Mesenchymal stem cell (in vitro differentiated cells and primary cell): Measurements from ENCODE around the gene CABCOCO1.

ENCODE experiments used
- DNase-seq: peaks from one replicate; pipeline ENCODE4 v3.0.0-alpha.2; 2013
- H2AFZ ChIP-seq: one replicate; pipeline ENCODE4 v1.6.1; 2013; ENCODE audit warnings: low read depth, mild to moderate bottlenecking, control low read depth, inconsistent platforms, low read length, moderate library complexity
- H2AK5ac ChIP-seq: 2 replicates; pipeline ENCODE4 v1.6.1; 2013; ENCODE audit warnings: low read length, moderate library complexity, mild to moderate bottlenecking, inconsistent platforms; ENCODE audit not compliant: severe bottlenecking
- H2BK120ac ChIP-seq: one replicate; pipeline ENCODE4 v1.6.1; 2013; ENCODE audit warnings: low read depth, mild to moderate bottlenecking, inconsistent platforms, low read length, moderate library complexity
- H2BK12ac ChIP-seq, 2 experiments: one replicate each; pipeline ENCODE4 v1.6.1; 2013; ENCODE audit warnings: inconsistent platforms in 2 of 2, low read length in 2 of 2, mild to moderate bottlenecking in 2 of 2, moderate library complexity in 2 of 2, control low read depth in 1 of 2
- H2BK15ac ChIP-seq: one replicate; pipeline ENCODE4 v1.6.1; 2013; ENCODE audit warnings: mild to moderate bottlenecking, low read depth, inconsistent platforms; ENCODE audit not compliant: poor library complexity, severe bottlenecking
- H2BK5ac ChIP-seq: 2 replicates; pipeline ENCODE4 v1.6.1; 2013; ENCODE audit warnings: low read depth, mild to moderate bottlenecking, low read length, control low read depth, inconsistent platforms; ENCODE audit not compliant: poor library complexity, severe bottlenecking
- H3K14ac ChIP-seq, 2 experiments: one replicate each; pipeline ENCODE4 v1.6.1; 2013; ENCODE audit warnings: inconsistent platforms in 2 of 2, low read length in 2 of 2, control low read depth in 1 of 2, mild to moderate bottlenecking in 1 of 2, moderate library complexity in 1 of 2
- H3K18ac ChIP-seq, 2 experiments: one replicate each; pipeline ENCODE4 v1.6.1; 2013; ENCODE audit warnings: inconsistent platforms in 2 of 2, low read length in 2 of 2, control low read depth in 1 of 2, low read depth in 1 of 2, mild to moderate bottlenecking in 1 of 2
- H3K23ac ChIP-seq, 2 experiments: one replicate each; pipeline ENCODE4 v1.6.1; 2013; ENCODE audit warnings: inconsistent platforms in 2 of 2, low read length in 2 of 2, mild to moderate bottlenecking in 2 of 2, moderate library complexity in 2 of 2, control low read depth in 1 of 2
- H3K27ac ChIP-seq: 2 replicates; pipeline ENCODE4 v1.5.1; 2013; ENCODE audit warnings: mild to moderate bottlenecking, moderate library complexity, low read length, control low read depth, inconsistent platforms; ENCODE audit not compliant: poor library complexity, severe bottlenecking
- H3K27me3 ChIP-seq, 2 experiments: 2 replicates each; pipeline versions ENCODE4 v1.6.1 to v1.7.0; 2013; ENCODE audit warnings: low read length in 2 of 2, mild to moderate bottlenecking in 2 of 2, moderate library complexity in 2 of 2, control low read depth in 1 of 2, inconsistent platforms in 1 of 2; ENCODE audit not compliant: control insufficient read depth in 1 of 2, insufficient read depth in 1 of 2
- H3K36me3 ChIP-seq, 2 experiments: 2 replicates each; pipeline versions ENCODE4 v1.6.1 to v1.7.0; 2013; ENCODE audit warnings: low read length in 2 of 2, control low read depth in 1 of 2, inconsistent platforms in 1 of 2, low read depth in 1 of 2, mild to moderate bottlenecking in 1 of 2; ENCODE audit not compliant: insufficient read depth in 2 of 2, control insufficient read depth in 1 of 2
- H3K4ac ChIP-seq, 2 experiments: one replicate each; pipeline ENCODE4 v1.6.1; 2013; ENCODE audit warnings: inconsistent platforms in 2 of 2, low read length in 2 of 2, mild to moderate bottlenecking in 2 of 2, moderate library complexity in 2 of 2, control low read depth in 1 of 2, low read depth in 1 of 2
- H3K4me1 ChIP-seq: 2 replicates; pipeline ENCODE4 v1.6.1; 2013; ENCODE audit warnings: low read depth, low read length, control low read depth; ENCODE audit not compliant: control insufficient read depth, insufficient read depth
- H3K4me2 ChIP-seq: 2 replicates; pipeline ENCODE4 v1.6.1; 2013; ENCODE audit warnings: low read length, mild to moderate bottlenecking, inconsistent platforms; ENCODE audit not compliant: poor library complexity, severe bottlenecking
- H3K4me3 ChIP-seq, 2 experiments: 2 replicates each; pipeline versions ENCODE4 v1.5.1 to v1.7.0; 2013; ENCODE audit warnings: low read length in 2 of 2, mild to moderate bottlenecking in 2 of 2, control low read depth in 1 of 2, low read depth in 1 of 2; ENCODE audit not compliant: insufficient read depth in 1 of 2
- H3K79me1 ChIP-seq: replicated peaks from 2 replicates; pipeline ENCODE4 v1.6.1; 2013; ENCODE audit warnings: mild to moderate bottlenecking, control low read depth, low read length, inconsistent platforms; ENCODE audit not compliant: poor library complexity, severe bottlenecking
- H3K9ac ChIP-seq: 2 replicates; pipeline ENCODE4 v1.7.0; 2013; ENCODE audit warnings: mild to moderate bottlenecking, low read length, moderate library complexity
- H3K9me3 ChIP-seq: 2 replicates; pipeline ENCODE4 v1.7.0; 2013; ENCODE audit warnings: mild to moderate bottlenecking, low read length; ENCODE audit not compliant: control insufficient read depth
- H4K8ac ChIP-seq: one replicate; pipeline ENCODE4 v1.6.1; 2013; ENCODE audit warnings: inconsistent platforms, mild to moderate bottlenecking, low read length, moderate library complexity
- H4K91ac ChIP-seq: one replicate; pipeline ENCODE4 v1.6.1; 2013; ENCODE audit warnings: mild to moderate bottlenecking, low read length, inconsistent platforms
- WGBS: methylation state at CpG from one replicate; pipeline ENCODE4 v1.1.7; 2013; ENCODE audit warnings: mixed read lengths; 5-methylcytosine and 5-hydroxymethylcytosine counted together

Gene CABCOCO1

DNA sequence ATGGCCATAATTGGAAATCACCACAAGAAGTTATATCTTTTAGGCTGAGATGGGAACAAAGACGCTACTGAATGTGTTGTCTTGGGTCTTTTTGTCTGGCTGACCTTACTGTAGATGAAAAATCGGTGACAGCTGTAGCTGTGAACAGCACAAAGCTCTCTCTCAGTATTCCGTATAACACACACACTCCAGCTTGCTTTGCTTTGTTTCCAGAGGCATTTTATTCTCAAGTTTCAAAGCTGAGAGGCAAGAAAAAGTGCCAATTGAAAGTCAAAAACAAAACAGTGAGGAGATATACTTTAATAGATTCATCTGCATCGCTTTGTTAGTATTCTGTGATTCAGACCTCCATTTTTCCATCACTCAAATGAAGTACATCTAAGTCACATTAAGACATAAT is 39.6 kb upstream of the CABCOCO1 start:
- Histone ChIP-seq H3K36me3 (no peaks in the 10 kb centered on the region), H3K18ac (no peak overlapping the region), H3K4me1 (no peaks in the 10 kb centered on the region), H2BK15ac (no peak overlapping the region), H2BK5ac (no peak overlapping the region), H3K4me3 (no peak overlapping the region), H2AK5ac (no peak overlapping the region), H3K9ac (no peak overlapping the region), H4K8ac (no peak overlapping the region), H3K9me3 (no peaks in the 10 kb centered on the region), H2BK120ac (no peak overlapping the region), H2AFZ (no peak overlapping the region), H2BK12ac (no peak overlapping the region), H3K27ac (peak overlapping the region; percentile 35), H3K14ac (no peak overlapping the region), H3K4ac (no peak overlapping the region), H3K79me1 (no peaks in the 10 kb centered on the region), H3K23ac (no peak overlapping the region), H3K27me3 (no peaks in the 10 kb centered on the region), H3K4me2 (no peak overlapping the region), H4K91ac (no peak overlapping the region)
- WGBS: 77% methylated on average over 3 of the region's 4 CpGs
- no peak for DNase-seq

DNA sequence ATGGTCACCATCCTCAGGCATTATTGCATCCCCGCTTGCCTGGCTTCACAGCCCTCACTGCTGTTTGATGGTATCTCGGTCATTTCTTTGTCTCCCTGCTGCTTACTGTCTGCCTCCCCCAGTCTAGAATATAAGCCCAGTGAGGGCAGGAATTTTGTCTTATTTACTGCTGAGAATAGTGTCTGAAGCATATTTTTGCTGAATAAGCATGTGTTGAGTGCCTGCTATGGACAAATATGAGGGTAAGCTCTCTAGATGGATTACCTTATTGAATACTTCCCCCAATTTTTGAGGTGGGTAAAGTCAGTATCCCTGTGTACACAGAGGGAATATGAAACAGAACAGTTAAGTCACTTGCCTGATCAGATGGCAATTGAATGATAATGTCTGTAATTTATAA is 36.5 kb upstream of the CABCOCO1 start:
- WGBS: 100% methylated on average over 2 of the region's 2 CpGs
- no peak overlapping the region for H3K4ac ChIP-seq
- no peaks in the 10 kb centered on the region for H3K9me3 ChIP-seq
- peaks cover 5% of the 10 kb centered on the region for H3K4me1 ChIP-seq
- no peak overlapping the region for H2BK15ac ChIP-seq
- no peak overlapping the region for H2AK5ac ChIP-seq
- no peak overlapping the region for H3K4me2 ChIP-seq
- H3K4me3 ChIP-seq: no peak overlapping the region
- H3K36me3 ChIP-seq: no peaks in the 10 kb centered on the region
- H2BK5ac ChIP-seq: no peak overlapping the region
- H2BK12ac ChIP-seq: no peak overlapping the region
- H3K79me1 ChIP-seq: no peaks in the 10 kb centered on the region
- H3K14ac ChIP-seq: no peak overlapping the region
- H3K23ac ChIP-seq: no peak overlapping the region
- DNase-seq: no peak
- H3K18ac ChIP-seq: no peak overlapping the region
- H3K27ac ChIP-seq: no peak overlapping the region
- H3K27me3 ChIP-seq: no peaks in the 10 kb centered on the region
- no peak overlapping the region for H4K8ac ChIP-seq
- H2BK120ac ChIP-seq: no peak overlapping the region
- no peak overlapping the region for H3K9ac ChIP-seq
- H4K91ac ChIP-seq: no peak overlapping the region
- H2AFZ ChIP-seq: no peak overlapping the region

DNA sequence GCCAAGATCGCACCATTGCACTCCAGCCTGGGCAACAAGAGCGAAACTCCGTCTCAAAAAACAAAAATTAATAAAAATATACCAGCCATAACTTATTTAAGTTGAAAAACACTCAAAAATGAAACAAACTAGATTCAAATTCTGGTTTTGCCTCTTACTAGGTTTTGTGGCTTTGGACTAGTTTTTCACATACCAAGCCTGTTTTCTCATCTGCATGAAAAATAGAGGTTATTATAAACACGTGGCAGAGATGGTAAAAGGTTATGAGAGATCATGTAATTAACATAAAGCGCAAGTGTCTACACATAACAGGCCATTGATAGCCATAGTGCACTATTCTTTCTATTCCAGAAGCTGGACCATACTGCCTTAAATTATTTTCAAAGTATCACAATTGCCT is 35.5 kb upstream of the CABCOCO1 start:
- Histone ChIP-seq H2AFZ (no peak overlapping the region), H2BK12ac (no peak overlapping the region), H3K9me3 (no peaks in the 10 kb centered on the region), H2BK15ac (no peak overlapping the region), H3K79me1 (no peaks in the 10 kb centered on the region), H3K23ac (no peak overlapping the region), H3K27me3 (no peaks in the 10 kb centered on the region), H2BK120ac (no peak overlapping the region), H3K14ac (no peak overlapping the region), H3K9ac (no peak overlapping the region), H3K27ac (peak overlapping the region; percentile 28), H3K4me1 (peaks cover 5% of the 10 kb centered on the region), H3K4me2 (no peak overlapping the region), H4K8ac (no peak overlapping the region), H3K4ac (no peak overlapping the region), H2BK5ac (no peak overlapping the region), H3K18ac (no peak overlapping the region), H4K91ac (no peak overlapping the region), H3K36me3 (no peaks in the 10 kb centered on the region), H3K4me3 (no peak overlapping the region), H2AK5ac (no peak overlapping the region)
- no peak for DNase-seq
- 86% methylated on average over 4 of the region's 5 CpGs for WGBS

DNA sequence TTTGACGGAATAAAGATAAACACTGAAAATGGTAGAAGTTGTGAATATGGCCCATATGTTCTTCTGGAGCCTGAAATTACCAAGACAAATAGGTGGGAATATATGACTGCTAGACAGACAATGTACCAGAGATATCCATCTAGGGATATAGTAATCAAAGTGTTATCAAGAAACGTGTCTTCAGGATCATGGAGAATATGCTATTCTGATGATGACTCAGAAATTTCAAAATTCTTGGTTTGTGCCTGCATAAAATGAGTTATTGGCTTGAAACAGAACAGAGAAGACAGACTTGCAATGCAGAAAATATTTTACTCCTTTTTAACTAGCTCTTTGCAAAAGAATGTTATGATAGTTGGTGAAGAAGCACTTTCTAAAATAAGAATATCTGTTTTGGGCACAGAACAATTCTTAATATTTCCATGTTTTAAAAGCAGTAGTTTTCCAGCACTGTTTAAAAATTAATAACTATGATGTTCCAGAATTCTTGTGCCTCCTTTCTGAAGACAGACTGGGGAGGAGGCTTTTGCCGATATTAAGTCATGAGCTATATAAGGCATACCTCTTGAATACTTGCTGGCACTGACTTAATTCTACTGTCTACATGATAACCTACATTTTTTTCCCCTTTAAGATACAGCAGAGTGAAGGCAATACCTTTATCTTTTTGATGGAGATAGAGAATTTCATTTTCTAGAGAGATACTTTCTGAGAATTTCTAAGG is 34.4 kb upstream of the CABCOCO1 start:
- no peaks in the 10 kb centered on the region for H3K79me1 ChIP-seq
- H2BK12ac ChIP-seq: no peak overlapping the region
- no peak overlapping the region for H2BK120ac ChIP-seq
- no peak overlapping the region for H4K8ac ChIP-seq
- no peak overlapping the region for H2BK5ac ChIP-seq
- no peak overlapping the region for H2AFZ ChIP-seq
- peak; percentile 50 for DNase-seq
- 39% methylated on average over 2 of the region's 3 CpGs for WGBS
- no peak overlapping the region for H3K14ac ChIP-seq
- H4K91ac ChIP-seq: no peak overlapping the region
- H3K4me3 ChIP-seq: peak overlapping the region in 1 of 2 experiments; percentile 24
- peak overlapping the region; percentile 55 for H3K9ac ChIP-seq
- H3K36me3 ChIP-seq: no peaks in the 10 kb centered on the region
- H3K23ac ChIP-seq: no peak overlapping the region
- H3K18ac ChIP-seq: no peak overlapping the region
- H3K4ac ChIP-seq: no peak overlapping the region
- no peak overlapping the region for H2AK5ac ChIP-seq
- peak overlapping the region; percentile 63 for H3K27ac ChIP-seq
- no peaks in the 10 kb centered on the region for H3K9me3 ChIP-seq
- no peak overlapping the region for H2BK15ac ChIP-seq
- peaks cover 6% of the 10 kb centered on the region for H3K4me1 ChIP-seq
- H3K27me3 ChIP-seq: no peaks in the 10 kb centered on the region
- H3K4me2 ChIP-seq: no peak overlapping the region
